AML-193 (cell line): Measurements from ENCODE around the gene MAP7.
"Not testable (repeated sequence)": the region's sequence is repeated elsewhere in the genome, so short reads cannot be mapped to it uniquely, and the experiment has no call there.

Source experiments
- DNase-seq, 2 experiments: peaks; one replicate each; lab custom pipeline; 2025; lab: John Stamatoyannopoulos, UW

MAP7 gene

GRCh38 chr6:136550330-136551071, at the start of gene MAP7:
Gene MAP7, minus strand, starts transcription at chr6:136550422. Its CDS starts 14 bp downstream, at chr6:136550408.
- no peak for DNase-seq

GRCh38 chr6:136599329-136600011, 49.2 kb upstream of the MAP7 start:
- no peak for DNase-seq

- no peak for DNase-seq
These were observed 47.8 kb upstream of the MAP7 start for GRCh38 chr6:136598048-136598447.

- DNase-seq, result no peak
These were observed 44.4 kb upstream of the MAP7 start for GRCh38 chr6:136594671-136595070.

GRCh38 chr6:136593748-136594490, 43.7 kb upstream of the MAP7 start:
- peak; percentile 80 to 81 for DNase-seq

- no peak for DNase-seq
These were observed 42.9 kb upstream of the MAP7 start for GRCh38 chr6:136592930-136593673.

- DNase-seq, result no peak
These were observed 41.4 kb upstream of the MAP7 start for GRCh38 chr6:136591617-136592016.

- not testable (repeated sequence) for DNase-seq
These were observed 40.6 kb upstream of the MAP7 start for GRCh38 chr6:136590846-136591245.

GRCh38 chr6:136587527-136587926, 37.3 kb upstream of the MAP7 start:
- no peak for DNase-seq

- DNase-seq, result no peak
These were observed 36.1 kb upstream of the MAP7 start for GRCh38 chr6:136586295-136586694.

GRCh38 chr6:136585523-136585922, 35.3 kb upstream of the MAP7 start:
- not testable (repeated sequence) for DNase-seq

GRCh38 chr6:136584290-136584689, 34.1 kb upstream of the MAP7 start:
- DNase-seq, result not testable (repeated sequence)

GRCh38 chr6:136582711-136583471, 32.7 kb upstream of the MAP7 start:
- DNase-seq, result peak; percentile 64 to 77

GRCh38 chr6:136579800-136580199, 29.6 kb upstream of the MAP7 start:
- no peak for DNase-seq

GRCh38 chr6:136576821-136577220, 26.6 kb upstream of the MAP7 start:
- DNase-seq, result no peak

- DNase-seq, result no peak
These were observed 21.3 kb upstream of the MAP7 start for GRCh38 chr6:136571496-136571895.

- no peak for DNase-seq
These were observed 20.8 kb upstream of the MAP7 start for GRCh38 chr6:136571065-136571464.

GRCh38 chr6:136568129-136568528, 17.9 kb upstream of the MAP7 start:
- no peak for DNase-seq

- DNase-seq, result no peak
These were observed 17.5 kb upstream of the MAP7 start for GRCh38 chr6:136567688-136568087.

GRCh38 chr6:136566851-136567250, 16.6 kb upstream of the MAP7 start:
- no peak for DNase-seq

GRCh38 chr6:136566007-136566487, 15.8 kb upstream of the MAP7 start:
- DNase-seq, result no peak
